SK-N-SH (cell line): ENCODE results near the gene AMMECR1L. TPM values are rescaled to one million over a fixed set of nuclear protein-coding genes. Genes with fewer than 3 reads are reported as not detected.
A peak's percentile ranks its signal among the peaks of the same experiment; 100 is the strongest.
"Not testable (repeated sequence)": the region's sequence is repeated elsewhere in the genome, so short reads cannot be mapped to it uniquely, and the experiment has no call there.

Experiments
- CTCF ChIA-PET: fragments of 300-600, 350-600 bp; formaldehyde crosslinking; extraction: SDS; loops from one replicate; lab custom pipeline; 2021; lab: Yijun Ruan, JAX
- POLR2A ChIA-PET: fragments of 350-600 bp; sonication (Branson Sonifier 250); formaldehyde crosslinking; extraction: SDS; loops from one replicate; lab custom pipeline; 2020; ENCODE audit warnings: antibody characterized with exemption, inconsistent platforms; lab: Yijun Ruan, JAX
- DNase-seq: peaks from one replicate; pipeline ENCODE4 v3.0.0; 2012
- H2AFZ ChIP-seq: fragments of 200-600 bp; sonication (generic); 2 replicates; pipeline ENCODE4 v1.8.1; 2016; ENCODE audit warnings: antibody characterized with exemption, mild to moderate bottlenecking, low read depth
- H3F3A ChIP-seq: fragments of 200-600 bp; sonication (generic); replicated peaks from 2 replicates; pipeline ENCODE3; 2016; ENCODE audit warnings: antibody characterized with exemption, mild to moderate bottlenecking; ENCODE audit not compliant: insufficient read depth
- H3K27ac ChIP-seq, 2 experiments: fragments of 200-500 bp in 1 of 2; fragments of 200-600 bp in 1 of 2; sonication (Bioruptor generic) in 1 of 2; sonication (generic), shearing (Covaris generic) in 1 of 2; 2 replicates each; pipeline versions ENCODE4 v1.5.1 to v1.6.1; 2014 to 2016; ENCODE audit warnings: low read depth in 2 of 2, inconsistent platforms in 1 of 2, low read length in 1 of 2, mild to moderate bottlenecking in 1 of 2, mixed read lengths in 1 of 2
- H3K27me3 ChIP-seq: fragments of 200-600 bp; sonication (generic), shearing (Covaris generic); 2 replicates; pipeline ENCODE4 v1.6.1; 2016; ENCODE audit warnings: mixed run types; ENCODE audit not compliant: insufficient read depth
- H3K36me3 ChIP-seq, 2 experiments: fragments of 200-500 bp in 1 of 2; fragments of 200-600 bp in 1 of 2; sonication (Bioruptor generic) in 1 of 2; sonication (generic) in 1 of 2; replicated peaks in 1 of 2; 2 replicates each; pipeline versions ENCODE3 to v1.5.1; 2014 to 2016; ENCODE audit warnings: low read length in 1 of 2, mild to moderate bottlenecking in 1 of 2; ENCODE audit not compliant: insufficient read depth in 2 of 2, control insufficient read depth in 1 of 2
- H3K4me1 ChIP-seq, 2 experiments: fragments of 200-500 bp in 1 of 2; fragments of 200-600 bp in 1 of 2; sonication (Bioruptor generic) in 1 of 2; sonication (generic), shearing (Covaris generic) in 1 of 2; 2 replicates each; pipeline versions ENCODE4 v1.5.1 to v1.6.1; 2014 to 2016; ENCODE audit warnings: low read depth in 1 of 2, low read length in 1 of 2, mixed run types in 1 of 2; ENCODE audit not compliant: insufficient read depth in 2 of 2, control insufficient read depth in 1 of 2
- H3K4me2 ChIP-seq: fragments of 200-600 bp; sonication (generic), shearing (Covaris generic); 2 replicates; pipeline ENCODE4 v1.6.1; 2017; ENCODE audit warnings: mixed run types
- H3K4me3 ChIP-seq, 2 experiments: fragments of 200-500 bp in 1 of 2; fragments of 200-600 bp in 1 of 2; sonication (Bioruptor generic) in 1 of 2; sonication (generic), shearing (Covaris generic) in 1 of 2; 2 replicates each; pipeline versions ENCODE4 v1.5.1 to v1.8.1; 2014 to 2016; ENCODE audit warnings: low read depth in 2 of 2, inconsistent platforms in 1 of 2, low read length in 1 of 2, mild to moderate bottlenecking in 1 of 2, mixed read lengths in 1 of 2, moderate library complexity in 1 of 2
- H3K79me2 ChIP-seq: fragments of 200-600 bp; sonication (generic); 2 replicates; pipeline ENCODE4 v1.8.1; 2017; ENCODE audit warnings: mild to moderate bottlenecking; ENCODE audit not compliant: insufficient read depth
- H3K9ac ChIP-seq: fragments of 200-600 bp; sonication (generic); 2 replicates; pipeline ENCODE4 v1.6.1; 2017; ENCODE audit warnings: mixed run types
- H3K9me2 ChIP-seq: fragments of 200-600 bp; sonication (generic); 2 replicates; pipeline ENCODE4 v1.6.1; 2017; ENCODE audit warnings: mixed run types
- H3K9me3 ChIP-seq: fragments of 200-600 bp; sonication (generic); 2 replicates; pipeline ENCODE4 v1.6.1; 2017; ENCODE audit warnings: mixed run types, mild to moderate bottlenecking, moderate library complexity
- H4K20me1 ChIP-seq: fragments of 200-600 bp; sonication (generic); 2 replicates; pipeline ENCODE4 v1.6.1; 2017; ENCODE audit warnings: mild to moderate bottlenecking, mixed run types; ENCODE audit not compliant: insufficient read depth
- ELF1 ChIP-seq: IDR thresholded peaks from 2 replicates; pipeline ENCODE4 v1.4.0; 2012
- EZH2phosphoT487 ChIP-seq: fragments of 200-600 bp; sonication (generic); IDR thresholded peaks from 2 replicates; pipeline ENCODE4 v1.6.1; 2017; ENCODE audit warnings: low read depth, mixed run types, mild to moderate bottlenecking, antibody characterized with exemption, moderate library complexity, borderline replicate concordance
- FOXM1 ChIP-seq: IDR thresholded peaks from 2 replicates; pipeline ENCODE4 v1.4.0; 2012; ENCODE audit warnings: low read depth, mild to moderate bottlenecking
- GABPA ChIP-seq: IDR thresholded peaks from 2 replicates; pipeline ENCODE4 v1.4.0; 2012; ENCODE audit warnings: low read depth, mild to moderate bottlenecking
- GATA2 ChIP-seq: sonication (generic); formaldehyde crosslinking; IDR thresholded peaks from 2 replicates; pipeline ENCODE4 v1.5.0; 2020; ENCODE audit warnings: mild to moderate bottlenecking, missing genetic modification reagents
- IRF3 ChIP-seq: fragments of 150-350 bp; IDR thresholded peaks from 2 replicates; pipeline ENCODE4 v1.6.1; 2016; ENCODE audit warnings: mild to moderate bottlenecking, low read depth, low read length
- JUND ChIP-seq: IDR thresholded peaks from 2 replicates; pipeline ENCODE4 v1.4.0; 2012
- MEF2A ChIP-seq: IDR thresholded peaks from 2 replicates; pipeline ENCODE4 v1.4.0; 2012; ENCODE audit warnings: low read depth, borderline replicate concordance
- MXI1 ChIP-seq: IDR thresholded peaks from 2 replicates; pipeline ENCODE4 v1.6.1; 2012; ENCODE audit warnings: mild to moderate bottlenecking, low read depth, low read length, improper control_type of control experiment
- NRF1 ChIP-seq: IDR thresholded peaks from 2 replicates; pipeline ENCODE4 v1.6.1; 2012; ENCODE audit warnings: low read depth, mild to moderate bottlenecking, low read length
- RAD21 ChIP-seq: IDR thresholded peaks from 2 replicates; pipeline ENCODE4 v1.6.1; 2012; ENCODE audit warnings: mild to moderate bottlenecking, low read length
- RFX5 ChIP-seq: IDR thresholded peaks from 2 replicates; pipeline ENCODE4 v1.6.1; 2012; ENCODE audit warnings: mild to moderate bottlenecking, improper control_type of control experiment, low read length
- SMC3 ChIP-seq: IDR thresholded peaks from 2 replicates; pipeline ENCODE4 v1.6.1; 2012; ENCODE audit warnings: low read depth, low read length, improper control_type of control experiment
- TEAD4 ChIP-seq: IDR thresholded peaks from 2 replicates; pipeline ENCODE4 v1.4.0; 2012; ENCODE audit warnings: mild to moderate bottlenecking, borderline replicate concordance; ENCODE audit not compliant: insufficient read depth
- USF2 ChIP-seq: fragments of 150-350 bp; IDR thresholded peaks from 2 replicates; pipeline ENCODE4 v1.6.1; 2017; ENCODE audit warnings: antibody characterized with exemption, low read length, low read depth, borderline replicate concordance
- ZBTB33 ChIP-seq: IDR thresholded peaks from 2 replicates; pipeline ENCODE4 v1.4.0; 2012; ENCODE audit warnings: low read depth, borderline replicate concordance
- WGBS: methylation state at CpG from one replicate; pipeline ENCODE4 v1.1.6; 2017; ENCODE audit warnings: low lambda C conversion rate; 5-methylcytosine and 5-hydroxymethylcytosine counted together
- polyA plus RNA-seq, 3 experiments: library from polyadenylated mRNA; depleted of rRNA; stranded (reverse); fragments of >200 nt; gene quantifications; 2 replicates each; pipeline ENCODE4 v1.2.3, GENCODE V29; 2012

Gene AMMECR1L
- polyA plus RNA-seq, 1 of the 3 experiments (the other 2 are of a cell fraction), result 11.0 TPM

GRCh38 chr2:127834951-127835350 is 50.8 kb downstream of the AMMECR1L start:
- DNase-seq, result no peak
- POLR2A ChIA-PET, result no interaction called here
- Histone ChIP-seq H3K27ac (no peak overlapping the region), H3K4me1 (no peaks in the 10 kb centered on the region; a peak in 1 of 4 replicates), H4K20me1 (no peaks in the 10 kb centered on the region), H3K9ac (no peak overlapping the region)
- 49% methylated on average over 3 of the region's 3 CpGs for WGBS
- no peak for TF ChIP-seq GATA2 (CRISPR knock-in tag)
- no peak for TF ChIP-seq EZH2phosphoT487
- TF ChIP-seq USF2, result no peak
- no peak for TF ChIP-seq ZBTB33
- TF ChIP-seq RFX5, result no peak
- TF ChIP-seq IRF3, result no peak
- no peak for TF ChIP-seq MEF2A
- TF ChIP-seq RAD21, result no peak
- TF ChIP-seq TEAD4, result no peak
- TF ChIP-seq JUND, result no peak
- TF ChIP-seq MXI1, result no peak
- TF ChIP-seq NRF1, result no peak
- TF ChIP-seq, all 33 proteins: peak for 0
- Histone ChIP-seq H3K27me3 (no peaks in the 10 kb centered on the region), H2AFZ (no peak overlapping the region), H3K79me2 (no peaks in the 10 kb centered on the region), H3K4me2 (no peak overlapping the region), H3K4me3 (no peak overlapping the region), H3K9me2 (no peaks in the 10 kb centered on the region), H3K36me3 (no peaks in the 10 kb centered on the region), H3K9me3 (no peaks in the 10 kb centered on the region), H3F3A (no peaks in the 10 kb centered on the region)
- CTCF ChIA-PET, result no interaction called here

GRCh38 chr2:127829845-127830246 is 55.9 kb downstream of the AMMECR1L start:
- Histone ChIP-seq H3K79me2 (no peaks in the 10 kb centered on the region), H3F3A (no peaks in the 10 kb centered on the region), H3K9me2 (no peaks in the 10 kb centered on the region), H4K20me1 (no peaks in the 10 kb centered on the region), H3K9me3 (no peaks in the 10 kb centered on the region), H3K27me3 (no peaks in the 10 kb centered on the region), H2AFZ (no peak overlapping the region), H3K4me2 (no peak overlapping the region), H3K9ac (no peak overlapping the region), H3K4me1 (no peaks in the 10 kb centered on the region; a peak in 1 of 4 replicates), H3K36me3 (no peaks in the 10 kb centered on the region), H3K27ac (no peak overlapping the region), H3K4me3 (no peak overlapping the region)
- TF ChIP-seq GABPA, result no peak
- no peak for TF ChIP-seq ELF1
- TF ChIP-seq RFX5, result no peak
- no peak for TF ChIP-seq JUND
- TF ChIP-seq SMC3, result no peak
- TF ChIP-seq FOXM1, result no peak
- TF ChIP-seq ZBTB33, result no peak
- 67% methylated on average over 5 of the region's 5 CpGs for WGBS
- CTCF ChIA-PET, result interaction anchor here (1.9 kb wide), 1 partner anchor 8 kb away, joined by 6 read pairs; no protein-coding TSS in a partner anchor
- DNase-seq, result peak; percentile 21
- POLR2A ChIA-PET, result interaction anchor here (0.6 kb wide), 1 partner anchor 46 kb away, joined by 4 read pairs; no protein-coding TSS in a partner anchor

GRCh38 chr2:127826708-127827107 is 59.0 kb downstream of the AMMECR1L start:
- POLR2A ChIA-PET, H4K20me1 ChIP-seq, CTCF ChIA-PET, H3K4me3 ChIP-seq, H3K4me2 ChIP-seq, H2AFZ ChIP-seq, H3K79me2 ChIP-seq, H3F3A ChIP-seq, H3K27ac ChIP-seq, H3K27me3 ChIP-seq, H3K9me3 ChIP-seq, DNase-seq, H3K4me1 ChIP-seq, H3K9me2 ChIP-seq, H3K36me3 ChIP-seq, H3K9ac ChIP-seq: not testable (repeated sequence)
- WGBS, result 95% methylated on average over 2 of the region's 2 CpGs
